Measurements from ENCODE around the gene RALGPS2. TPM values are rescaled to one million over a fixed set of nuclear protein-coding genes. Genes with fewer than 3 reads are reported as not detected.
"Not testable (repeated sequence)": the region's sequence is repeated elsewhere in the genome, so short reads cannot be mapped to it uniquely, and the experiment has no call there.

The RALGPS2 gene
- total RNA-seq, 1 experiment from 2014 or later, result 41.4 TPM

DNA sequence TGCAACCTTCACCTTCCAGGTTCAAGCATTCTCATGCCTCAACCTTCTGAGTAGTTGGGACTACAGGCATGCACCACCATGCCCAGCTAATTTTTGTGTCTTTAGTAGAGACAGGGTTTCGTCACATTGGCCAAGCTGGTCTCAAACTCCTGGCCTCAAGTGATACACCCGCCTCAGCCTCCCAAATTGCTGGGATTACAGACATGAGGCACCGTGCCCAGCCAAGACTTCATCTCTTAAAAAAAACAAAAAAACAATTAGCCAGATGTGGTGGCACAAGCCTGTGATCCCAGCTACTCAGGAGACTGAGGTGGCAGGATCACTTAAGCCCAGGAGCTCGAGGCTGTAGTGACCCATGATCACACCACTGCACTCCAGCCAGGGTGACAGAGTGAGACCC is 224.8 kb downstream of the RALGPS2 start:
- H3K4me3 ChIP-seq (ENCODE audit: insufficient read depth, low read depth, low read length); H3K27me3 ChIP-seq (ENCODE audit: control insufficient read depth, insufficient read depth, low read length); H3K36me3 ChIP-seq (replicated peaks; ENCODE audit: control insufficient read depth, insufficient read depth, low read length); DNase-seq: not testable (repeated sequence)

DNA sequence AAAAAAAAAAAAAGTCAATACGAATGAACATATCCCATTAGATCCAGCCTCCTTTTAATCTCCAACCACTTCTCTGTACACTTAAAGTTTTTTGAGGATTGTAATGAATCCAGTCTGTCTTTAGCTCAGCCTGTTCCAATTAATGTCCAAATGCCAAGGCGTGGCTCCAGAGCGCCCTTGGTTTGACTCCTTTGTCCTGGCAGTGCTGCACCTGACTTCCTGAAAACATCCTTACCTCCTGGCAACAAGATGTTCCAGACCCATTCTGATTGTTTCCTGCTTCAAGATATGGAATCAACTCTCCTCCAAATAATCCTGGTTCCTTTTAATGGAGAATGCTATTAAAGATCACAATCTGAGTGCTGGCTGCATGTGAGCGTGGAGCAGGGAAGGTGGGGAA is 226.6 kb downstream of the RALGPS2 start:
- DNase-seq, result no peak
- no peak overlapping the region for H3K4me3 ChIP-seq (ENCODE audit: insufficient read depth, low read depth, low read length)
- no peaks in the 10 kb centered on the region for H3K36me3 ChIP-seq (replicated peaks; ENCODE audit: control insufficient read depth, insufficient read depth, low read length)
- H3K27me3 ChIP-seq (ENCODE audit: control insufficient read depth, insufficient read depth, low read length), result no peaks in the 10 kb centered on the region

DNA sequence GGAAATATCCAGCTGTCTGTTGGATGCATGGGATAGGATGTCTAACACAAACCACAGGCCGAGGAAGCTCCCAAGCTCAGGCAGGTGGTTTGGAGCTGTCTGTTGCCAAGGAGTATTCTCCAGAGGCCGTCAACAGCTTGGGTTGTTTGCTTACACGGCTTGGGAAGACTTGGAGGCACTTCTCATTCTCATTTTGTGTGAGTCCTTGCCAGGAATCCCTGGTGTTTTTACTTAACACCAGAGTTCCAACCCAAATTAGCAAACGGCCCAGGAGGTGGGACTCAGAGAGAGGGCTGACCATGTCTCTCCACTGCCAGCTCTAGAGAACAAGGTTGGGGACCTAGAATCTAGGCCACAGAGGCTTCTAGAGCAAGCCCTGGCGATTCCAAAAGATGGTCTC is 228.0 kb downstream of the RALGPS2 start:
- no peaks in the 10 kb centered on the region for H3K27me3 ChIP-seq (ENCODE audit: control insufficient read depth, insufficient read depth, low read length)
- H3K36me3 ChIP-seq (replicated peaks; ENCODE audit: control insufficient read depth, insufficient read depth, low read length), result no peaks in the 10 kb centered on the region
- H3K4me3 ChIP-seq (ENCODE audit: insufficient read depth, low read depth, low read length), result no peak overlapping the region
- no peak for DNase-seq

DNA sequence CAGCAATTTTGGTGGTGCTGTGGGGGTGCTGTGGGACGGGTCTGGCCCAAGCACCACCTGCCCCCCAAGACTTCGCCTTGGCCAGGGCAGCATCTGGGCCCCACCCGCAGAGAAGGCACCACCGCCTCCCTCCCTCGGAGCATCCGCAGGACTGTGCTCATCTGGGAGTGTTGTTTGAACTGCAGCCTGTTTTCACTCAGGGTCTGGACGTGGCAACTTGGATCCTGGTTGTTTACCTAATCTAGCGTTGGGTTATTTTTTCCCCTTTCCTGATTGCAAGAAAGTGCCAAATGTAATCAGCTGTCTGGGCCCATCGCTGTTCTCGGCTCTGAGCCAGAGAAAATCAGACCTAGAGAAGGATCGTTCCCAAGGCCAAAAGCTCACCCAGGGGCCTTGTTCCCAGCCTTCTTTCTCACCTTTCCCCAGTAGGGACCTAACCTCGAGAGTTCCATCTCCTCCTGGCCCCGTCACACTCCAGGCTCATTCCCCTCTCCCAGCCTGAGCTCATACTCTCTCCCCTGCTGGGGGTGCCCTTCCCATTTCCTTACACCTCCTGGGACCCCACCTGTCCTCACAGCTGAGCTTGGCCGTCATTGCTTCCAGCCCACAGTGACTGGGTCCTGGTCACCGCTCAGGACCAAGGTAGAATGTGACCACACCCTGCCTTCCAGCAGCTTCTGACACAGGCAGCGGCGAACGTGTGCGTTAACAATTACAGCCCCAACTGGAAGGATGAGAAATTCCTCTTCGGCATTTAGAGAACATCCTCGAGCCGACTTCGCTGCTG is 228.7 kb downstream of the RALGPS2 start:
- H3K36me3 ChIP-seq (replicated peaks; ENCODE audit: control insufficient read depth, insufficient read depth, low read length), result no peaks in the 10 kb centered on the region
- no peak for DNase-seq
- no peaks in the 10 kb centered on the region for H3K27me3 ChIP-seq (ENCODE audit: control insufficient read depth, insufficient read depth, low read length)
- no peak overlapping the region for H3K4me3 ChIP-seq (ENCODE audit: insufficient read depth, low read depth, low read length)

DNA sequence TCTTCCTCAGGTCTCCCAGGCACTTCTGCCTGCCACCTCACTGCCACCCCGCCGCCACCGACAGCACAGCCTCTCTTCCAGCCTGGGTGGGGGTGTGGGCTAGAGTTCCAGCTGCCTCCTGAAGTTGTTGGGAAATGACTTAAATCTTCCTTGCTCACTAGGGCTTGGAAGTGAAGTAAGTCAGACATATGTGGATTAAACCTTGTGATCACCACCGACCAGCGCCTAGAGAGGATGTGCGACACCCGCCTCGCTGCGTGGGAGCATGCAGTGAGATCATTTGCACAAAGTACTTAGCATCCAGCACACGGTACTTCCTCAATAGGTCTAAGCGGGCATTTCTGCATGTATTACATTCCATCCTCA is 229.3 kb downstream of the RALGPS2 start:
- H3K4me3 ChIP-seq (ENCODE audit: insufficient read depth, low read depth, low read length), result no peak overlapping the region
- no peaks in the 10 kb centered on the region for H3K27me3 ChIP-seq (ENCODE audit: control insufficient read depth, insufficient read depth, low read length)

DNA sequence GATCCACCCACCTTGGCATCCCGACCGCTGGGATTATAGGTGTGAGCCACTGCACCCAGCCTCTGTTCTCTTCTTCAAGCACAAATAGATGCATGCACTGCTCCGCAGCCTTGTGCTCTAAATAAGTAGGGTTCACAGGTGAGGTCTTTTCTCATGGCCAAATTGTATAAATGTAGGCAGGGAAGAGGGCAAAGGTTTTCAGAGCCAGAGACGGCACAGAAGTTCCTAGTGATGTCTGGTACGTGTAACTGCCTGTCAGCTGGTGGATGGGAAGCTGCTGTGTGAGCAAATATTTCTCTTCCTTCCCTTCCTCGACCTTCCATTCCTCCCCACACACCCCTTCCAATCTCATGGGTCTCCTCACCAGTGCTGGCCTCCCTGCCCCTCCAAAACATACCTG is 229.9 kb downstream of the RALGPS2 start:
- Histone ChIP-seq H3K4me3 (ENCODE audit: insufficient read depth, low read depth, low read length) (no peak overlapping the region), H3K27me3 (ENCODE audit: control insufficient read depth, insufficient read depth, low read length) (no peaks in the 10 kb centered on the region), H3K36me3 (replicated peaks; ENCODE audit: control insufficient read depth, insufficient read depth, low read length) (no peaks in the 10 kb centered on the region)
- DNase-seq, result no peak

More for the DNA sequence above, 229.3 kb downstream of the RALGPS2 start:
- DNase-seq, result no peak
- no peaks in the 10 kb centered on the region for H3K36me3 ChIP-seq (replicated peaks; ENCODE audit: control insufficient read depth, insufficient read depth, low read length)

DNA sequence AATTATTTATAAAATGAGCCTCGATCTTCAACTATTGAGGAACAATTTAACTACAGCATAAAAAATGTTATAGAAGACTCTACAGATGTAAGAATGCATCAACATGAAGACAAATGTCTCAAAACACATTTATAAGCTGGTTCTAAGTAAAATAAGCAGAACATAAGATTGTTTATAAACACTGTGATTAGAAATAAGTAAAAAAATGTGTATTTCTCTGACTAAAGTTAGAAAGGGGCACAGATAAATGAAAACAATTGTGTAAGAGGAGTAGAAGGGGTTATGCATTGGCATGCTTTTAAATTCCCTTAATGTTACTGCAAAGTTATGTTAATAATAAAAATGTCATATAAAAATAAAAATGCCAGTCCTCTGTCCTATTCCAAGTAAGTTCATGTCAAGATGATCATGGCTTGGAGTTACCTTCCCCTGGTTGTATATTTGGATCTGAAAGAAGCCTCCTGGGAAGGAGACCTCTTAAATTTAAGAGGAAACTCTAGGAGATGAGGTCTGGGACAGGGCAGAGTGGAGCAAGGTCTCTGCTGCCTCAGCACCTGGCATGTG is 230.4 kb downstream of the RALGPS2 start:
- Histone ChIP-seq H3K27me3 (ENCODE audit: control insufficient read depth, insufficient read depth, low read length) (no peaks in the 10 kb centered on the region), H3K36me3 (replicated peaks; ENCODE audit: control insufficient read depth, insufficient read depth, low read length) (no peaks in the 10 kb centered on the region), H3K4me3 (ENCODE audit: insufficient read depth, low read depth, low read length) (no peak overlapping the region)
- DNase-seq, result no peak

DNA sequence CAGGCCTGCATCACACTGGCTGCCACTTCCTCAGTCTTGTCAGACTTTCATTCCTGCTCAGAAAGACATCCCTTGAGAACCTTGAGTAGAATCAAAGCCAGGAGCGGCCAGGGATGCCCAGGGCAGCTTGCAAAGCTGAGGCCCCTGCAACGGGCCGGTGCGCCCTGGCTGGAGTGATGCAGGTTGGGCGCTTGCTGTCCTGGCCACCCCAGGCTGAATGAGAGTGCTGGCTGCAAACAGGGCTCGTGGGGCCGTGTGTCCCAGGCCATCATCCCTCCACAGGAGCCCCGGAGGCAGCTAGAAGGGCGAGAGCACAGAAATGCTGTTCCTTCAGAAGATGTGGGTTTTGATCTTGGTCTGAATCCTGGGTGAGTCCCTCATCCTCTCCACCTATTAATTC is 233.4 kb downstream of the RALGPS2 start:
- H3K4me3 ChIP-seq (ENCODE audit: insufficient read depth, low read depth, low read length), result no peak overlapping the region
- H3K36me3 ChIP-seq (replicated peaks; ENCODE audit: control insufficient read depth, insufficient read depth, low read length), result no peaks in the 10 kb centered on the region
- H3K27me3 ChIP-seq (ENCODE audit: control insufficient read depth, insufficient read depth, low read length), result no peaks in the 10 kb centered on the region
- DNase-seq, result no peak

DNA sequence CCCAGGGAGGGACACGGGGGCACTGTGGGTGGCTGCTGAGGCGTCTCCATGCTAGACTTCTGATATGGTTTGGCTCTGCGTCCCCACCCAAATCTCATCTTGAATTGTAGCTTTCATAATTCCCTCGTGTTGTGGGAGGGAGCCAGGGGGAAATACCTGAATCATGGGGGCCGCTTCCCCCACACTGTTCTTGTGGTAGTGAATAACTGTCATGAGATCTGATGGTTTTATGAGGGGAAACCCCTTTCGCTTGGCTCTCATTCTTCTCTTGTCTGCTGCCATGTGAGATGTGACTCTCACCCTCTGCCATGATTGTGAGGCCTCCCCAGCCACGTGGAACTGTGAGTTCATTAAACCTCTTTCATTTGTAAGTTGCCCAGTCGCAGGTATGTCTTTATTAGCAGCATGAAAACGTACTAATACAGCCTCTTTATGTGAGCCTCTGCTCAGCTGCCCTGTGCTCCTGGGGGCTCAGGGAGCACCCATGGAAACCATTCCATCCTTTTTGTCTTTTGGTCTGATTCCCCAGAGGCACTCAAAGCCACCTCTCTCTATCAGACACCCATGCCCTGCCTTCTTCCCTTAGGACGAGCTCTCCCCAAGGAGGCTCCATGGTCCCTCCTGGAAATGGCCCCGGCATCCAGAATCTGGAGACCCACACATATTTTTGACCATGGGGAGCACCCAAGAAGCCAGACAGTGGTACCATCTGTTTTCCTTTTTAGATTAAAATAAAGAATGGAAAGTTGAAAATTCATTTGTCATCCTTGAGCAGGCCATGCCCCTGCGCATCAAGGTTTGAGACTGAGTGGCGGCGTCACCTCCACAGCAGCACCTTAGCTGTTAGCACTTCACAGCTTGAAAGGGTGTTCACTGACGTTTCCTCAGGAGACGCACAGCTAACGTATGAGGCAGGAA is 234.8 kb downstream of the RALGPS2 start:
- Histone ChIP-seq H3K4me3 (ENCODE audit: insufficient read depth, low read depth, low read length) (no peak overlapping the region), H3K27me3 (ENCODE audit: control insufficient read depth, insufficient read depth, low read length) (no peaks in the 10 kb centered on the region), H3K36me3 (replicated peaks; ENCODE audit: control insufficient read depth, insufficient read depth, low read length) (no peaks in the 10 kb centered on the region)
- no peak for DNase-seq

DNA sequence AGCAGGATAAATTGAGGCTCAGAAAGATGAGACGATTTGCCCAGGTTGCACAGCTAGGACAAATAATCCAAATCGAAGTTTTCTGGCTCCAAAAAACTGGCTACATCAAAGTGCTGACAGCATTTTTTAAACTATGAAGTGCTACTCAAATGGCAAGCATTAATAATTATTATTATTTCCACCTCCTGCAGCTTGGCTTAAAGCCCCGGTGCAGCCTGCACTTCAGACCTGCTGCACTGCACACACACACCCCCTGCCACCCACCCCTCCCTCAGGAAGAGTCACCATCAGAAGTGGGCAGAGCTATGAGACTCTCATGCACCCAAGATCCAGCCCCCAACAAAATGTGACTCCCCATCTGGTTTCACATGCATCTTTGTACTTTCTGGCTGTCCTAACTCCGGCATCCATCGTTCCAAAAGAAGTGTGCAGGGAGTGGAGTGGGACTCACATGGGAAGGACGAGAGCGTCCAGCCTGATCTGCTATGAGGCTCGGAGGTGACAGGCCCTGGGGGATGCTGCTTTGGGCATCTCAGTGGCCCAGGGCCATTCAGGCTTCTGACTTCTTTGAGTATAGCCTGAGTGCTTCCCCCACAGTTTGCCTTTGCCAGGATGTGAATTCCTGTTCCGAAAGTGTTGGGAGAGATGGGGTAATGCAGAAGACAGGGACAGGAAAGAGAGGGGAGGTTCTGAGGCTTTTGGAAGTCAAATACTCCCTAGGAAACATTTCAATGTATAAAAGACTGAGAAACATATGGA is 235.6 kb downstream of the RALGPS2 start:
- Histone ChIP-seq H3K36me3 (replicated peaks; ENCODE audit: control insufficient read depth, insufficient read depth, low read length) (no peaks in the 10 kb centered on the region), H3K27me3 (ENCODE audit: control insufficient read depth, insufficient read depth, low read length) (no peaks in the 10 kb centered on the region), H3K4me3 (ENCODE audit: insufficient read depth, low read depth, low read length) (no peak overlapping the region)
- DNase-seq, result no peak

DNA sequence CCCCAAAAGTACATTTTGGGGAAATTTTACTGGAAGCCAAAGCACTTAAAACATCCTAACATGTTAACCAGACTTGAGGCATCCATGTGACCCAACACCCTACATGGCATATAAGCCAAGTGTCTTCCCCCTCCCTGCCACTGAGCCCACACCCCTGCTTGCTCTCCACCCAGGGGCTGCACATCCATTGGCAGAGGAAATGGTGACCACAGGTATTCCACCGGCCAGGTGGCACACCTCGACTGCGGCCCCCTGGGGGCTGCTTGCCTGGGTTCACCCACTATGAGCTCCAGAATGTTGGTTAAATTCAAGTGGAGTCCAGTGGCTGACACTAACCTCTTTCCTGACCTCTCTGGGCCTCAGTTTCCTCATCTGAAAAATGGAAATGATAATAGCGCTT is 236.3 kb downstream of the RALGPS2 start:
- DNase-seq, result no peak

DNA sequence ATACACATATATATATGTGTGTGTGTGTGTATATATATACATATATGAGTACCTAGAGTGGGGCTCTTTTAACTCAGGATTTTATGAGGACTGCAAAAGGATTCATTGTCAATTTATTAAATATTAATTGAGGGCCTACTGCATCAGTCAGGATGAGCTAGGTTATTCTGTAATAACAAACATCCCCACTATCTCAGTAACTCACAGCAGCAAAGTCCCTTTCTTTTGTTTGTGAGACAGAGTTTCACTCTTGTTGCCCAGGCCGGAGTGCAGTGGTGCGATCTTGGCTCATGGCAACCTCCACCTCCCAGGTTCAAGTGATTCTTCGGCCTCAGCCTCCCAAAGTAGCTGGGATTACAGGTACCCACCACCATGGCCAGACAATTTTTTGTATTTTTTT is 236.8 kb downstream of the RALGPS2 start:
- Histone ChIP-seq H3K36me3 (replicated peaks; ENCODE audit: control insufficient read depth, insufficient read depth, low read length) (no peaks in the 10 kb centered on the region), H3K27me3 (ENCODE audit: control insufficient read depth, insufficient read depth, low read length) (no peaks in the 10 kb centered on the region), H3K4me3 (ENCODE audit: insufficient read depth, low read depth, low read length) (no peak overlapping the region)
- no peak for DNase-seq

More for the DNA sequence above, 236.3 kb downstream of the RALGPS2 start:
- Histone ChIP-seq H3K27me3 (ENCODE audit: control insufficient read depth, insufficient read depth, low read length) (no peaks in the 10 kb centered on the region), H3K36me3 (replicated peaks; ENCODE audit: control insufficient read depth, insufficient read depth, low read length) (no peaks in the 10 kb centered on the region), H3K4me3 (ENCODE audit: insufficient read depth, low read depth, low read length) (no peak overlapping the region)

DNA sequence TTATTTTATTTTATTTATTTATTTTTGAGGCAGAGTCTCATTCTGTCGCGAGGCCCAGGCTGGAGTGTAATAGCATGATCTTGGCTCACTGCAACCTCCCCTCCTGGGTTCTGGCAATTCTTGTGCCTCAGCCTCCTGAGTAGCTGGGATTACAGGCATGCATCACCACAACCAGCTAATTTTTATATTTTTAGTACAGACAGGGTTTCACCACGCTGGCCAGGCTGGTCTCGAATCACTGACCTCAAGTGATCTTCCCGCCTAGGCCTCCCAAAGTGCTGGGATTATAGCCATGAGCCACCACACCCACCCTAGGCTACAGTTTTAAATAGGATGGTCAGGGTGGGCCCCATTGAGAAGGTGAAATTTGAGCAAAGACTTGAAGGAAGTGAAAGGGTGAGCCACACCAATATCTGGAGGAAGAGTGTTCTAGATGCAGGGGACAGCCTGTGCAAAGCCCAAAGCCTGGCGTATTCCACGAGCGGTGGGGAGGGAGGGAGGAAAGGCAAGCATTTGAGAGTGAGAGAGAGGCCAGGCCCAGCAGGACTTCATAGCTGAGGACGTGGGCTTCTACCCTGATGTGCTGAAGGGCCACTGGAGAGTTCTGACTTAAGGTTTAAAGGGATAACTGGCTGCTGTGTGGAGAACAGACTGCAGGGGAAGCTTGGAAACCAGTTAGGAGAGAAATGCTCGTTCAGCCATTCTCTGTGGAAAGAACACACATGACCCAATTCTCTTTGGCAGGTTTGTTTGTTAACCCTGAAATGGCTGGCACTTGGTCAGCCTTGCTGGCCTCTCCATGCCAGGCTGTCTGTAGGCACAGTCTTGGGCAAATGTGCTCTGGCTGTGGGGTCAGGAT is 238.0 kb downstream of the RALGPS2 start:
- no peaks in the 10 kb centered on the region for H3K27me3 ChIP-seq (ENCODE audit: control insufficient read depth, insufficient read depth, low read length)
- H3K4me3 ChIP-seq (ENCODE audit: insufficient read depth, low read depth, low read length), result no peak overlapping the region
- H3K36me3 ChIP-seq (replicated peaks; ENCODE audit: control insufficient read depth, insufficient read depth, low read length), result no peaks in the 10 kb centered on the region
- DNase-seq, result no peak
